PC-3 (cell line): ENCODE results near the gene KCTD15. TPM values are rescaled to one million over a fixed set of nuclear protein-coding genes. Genes with fewer than 3 reads are reported as not detected.

ENCODE experiments used
- ATAC-seq: fragments of 200-7000 bp; cut with Tn5 transposase; 2 replicates; pipeline ENCODE4 v1.9.1; 2020; ENCODE audit warnings: mild to moderate bottlenecking, moderate library complexity
- BruUV-seq: library from RNA; stranded (reverse); fragments of 400-500 nt; replicated peaks from 2 replicates; lab custom pipeline; 2021; lab: Mats Ljungman, UMichigan
- CTCF ChIA-PET: fragments of 300-600 bp; sonication (Branson Sonifier 250); formaldehyde crosslinking; loops from one replicate; lab custom pipeline; 2022; ENCODE audit warnings: antibody characterized with exemption; lab: Charles Lee
- POLR2A ChIA-PET: fragments of 300-600 bp; sonication (Branson Sonifier 250); formaldehyde crosslinking; loops from one replicate; lab custom pipeline; 2022; ENCODE audit warnings: antibody characterized with exemption; ENCODE audit not compliant: unreplicated experiment; lab: Charles Lee
- DNase-seq: peaks from one replicate; pipeline ENCODE4 v3.0.0-alpha.2; 2015
- H2AFZ ChIP-seq: fragments of 300-600 bp; sonication (generic); 2 replicates; pipeline ENCODE4 v1.6.0; 2016; ENCODE audit warnings: antibody characterized with exemption, low read length
- H3F3A ChIP-seq: fragments of 300-600 bp; sonication (generic); one replicate; pipeline ENCODE4 v1.6.0; 2017; ENCODE audit warnings: antibody characterized with exemption, low read length, control low read depth, mild to moderate bottlenecking; ENCODE audit not compliant: unreplicated experiment
- H3K27ac ChIP-seq: fragments of 300-600 bp; sonication (generic); 2 replicates; pipeline ENCODE4 v1.5.1; 2016; ENCODE audit warnings: mild to moderate bottlenecking, low read length
- H3K27me3 ChIP-seq: fragments of 300-600 bp; sonication (generic); 2 replicates; pipeline ENCODE4 v1.6.1; 2016; ENCODE audit warnings: low read length, mixed read lengths
- H3K36me3 ChIP-seq: fragments of 300-600 bp; sonication (generic); 2 replicates; pipeline ENCODE4 v1.6.1; 2016; ENCODE audit warnings: low read depth, mixed run types, low read length, mixed read lengths
- H3K4me1 ChIP-seq: fragments of 300-600 bp; sonication (generic); 2 replicates; pipeline ENCODE4 v1.5.1; 2016; ENCODE audit warnings: low read length; ENCODE audit not compliant: insufficient read depth
- H3K4me2 ChIP-seq: fragments of 300-600 bp; sonication (generic); 2 replicates; pipeline ENCODE4 v1.6.0; 2016; ENCODE audit warnings: low read length
- H3K4me3 ChIP-seq: fragments of 300-600 bp; sonication (generic); 2 replicates; pipeline ENCODE4 v1.5.1; 2016; ENCODE audit warnings: mild to moderate bottlenecking, low read length, mixed read lengths
- H3K79me2 ChIP-seq: fragments of 300-600 bp; sonication (generic); 2 replicates; pipeline ENCODE4 v1.6.1; 2017; ENCODE audit warnings: low read length, mixed read lengths
- H3K9ac ChIP-seq: fragments of 300-600 bp; sonication (generic); 2 replicates; pipeline ENCODE4 v1.6.0; 2016; ENCODE audit warnings: mild to moderate bottlenecking, low read length
- H3K9me2 ChIP-seq: fragments of 300-600 bp; sonication (generic); replicated peaks from 2 replicates; pipeline ENCODE4 v1.6.1; 2016; ENCODE audit warnings: mixed run types, low read length, mixed read lengths
- H3K9me3 ChIP-seq: fragments of 300-600 bp; sonication (generic); 2 replicates; pipeline ENCODE4 v1.6.1; 2016; ENCODE audit warnings: low read length, mixed read lengths
- H4K20me1 ChIP-seq: fragments of 300-600 bp; sonication (generic); 2 replicates; pipeline ENCODE4 v1.6.1; 2016; ENCODE audit warnings: low read length, mixed read lengths
- CTCF ChIP-seq: fragments of 300-600 bp; sonication (generic); conservative IDR thresholded peaks from 2 replicates; pipeline ENCODE4 v1.5.1; 2017; ENCODE audit warnings: antibody characterized with exemption, low read depth, mild to moderate bottlenecking, low read length
- EZH2 ChIP-seq: fragments of 300-600 bp; sonication (generic); IDR thresholded peaks from one replicate; pipeline ENCODE4 v1.6.1; 2017; ENCODE audit warnings: antibody characterized with exemption, mild to moderate bottlenecking, low read length; ENCODE audit not compliant: unreplicated experiment
- EZH2phosphoT487 ChIP-seq: fragments of 300-600 bp; sonication (generic); IDR thresholded peaks from 2 replicates; pipeline ENCODE4 v1.6.1; 2018; ENCODE audit warnings: mild to moderate bottlenecking, antibody characterized with exemption, low read length, borderline replicate concordance
- intact Hi-C: fragments of 100-400 bp; cut with micrococcal nuclease; formaldehyde crosslinking; loops from 2 replicates; pipeline ENCODE4 v1.9.0; 2023
- total RNA-seq: library from RNA; depleted of rRNA; stranded (reverse); fragments of >200 nt; gene quantifications from 2 replicates; pipeline ENCODE4 v1.2.3, GENCODE V29; 2014

Gene KCTD15
- total RNA-seq, 1 experiment from 2014 or later, result 58.2 TPM

GRCh38 chr19:33813391-33814101 is 16.9 kb downstream of the KCTD15 start:
- POLR2A ChIA-PET, result no interaction called here
- Histone ChIP-seq H3K27me3 (no peaks in the 10 kb centered on the region), H3K79me2 (no peaks in the 10 kb centered on the region), H3K4me1 (peaks cover 4% of the 10 kb centered on the region; the same call in 1 of the 2 replicates), H3K9me3 (no peaks in the 10 kb centered on the region), H3K9me2 (no peaks in the 10 kb centered on the region), H2AFZ (no peak overlapping the region), H3K4me3 (no peak overlapping the region), H3K4me2 (no peak overlapping the region), H3K27ac (no peak overlapping the region), H3K9ac (no peak overlapping the region), H4K20me1 (no peaks in the 10 kb centered on the region), H3F3A (no peaks in the 10 kb centered on the region), H3K36me3 (no peaks in the 10 kb centered on the region; the same call in 1 of the 2 replicates)
- no TSS peak for BruUV-seq
- DNase-seq (no peak), ATAC-seq (no peak)
- no peak for TF ChIP-seq EZH2phosphoT487
- TF ChIP-seq CTCF, result no peak
- no peak for TF ChIP-seq EZH2
- intact Hi-C loops, result no loop called here
- CTCF ChIA-PET, result no interaction called here

DNA sequence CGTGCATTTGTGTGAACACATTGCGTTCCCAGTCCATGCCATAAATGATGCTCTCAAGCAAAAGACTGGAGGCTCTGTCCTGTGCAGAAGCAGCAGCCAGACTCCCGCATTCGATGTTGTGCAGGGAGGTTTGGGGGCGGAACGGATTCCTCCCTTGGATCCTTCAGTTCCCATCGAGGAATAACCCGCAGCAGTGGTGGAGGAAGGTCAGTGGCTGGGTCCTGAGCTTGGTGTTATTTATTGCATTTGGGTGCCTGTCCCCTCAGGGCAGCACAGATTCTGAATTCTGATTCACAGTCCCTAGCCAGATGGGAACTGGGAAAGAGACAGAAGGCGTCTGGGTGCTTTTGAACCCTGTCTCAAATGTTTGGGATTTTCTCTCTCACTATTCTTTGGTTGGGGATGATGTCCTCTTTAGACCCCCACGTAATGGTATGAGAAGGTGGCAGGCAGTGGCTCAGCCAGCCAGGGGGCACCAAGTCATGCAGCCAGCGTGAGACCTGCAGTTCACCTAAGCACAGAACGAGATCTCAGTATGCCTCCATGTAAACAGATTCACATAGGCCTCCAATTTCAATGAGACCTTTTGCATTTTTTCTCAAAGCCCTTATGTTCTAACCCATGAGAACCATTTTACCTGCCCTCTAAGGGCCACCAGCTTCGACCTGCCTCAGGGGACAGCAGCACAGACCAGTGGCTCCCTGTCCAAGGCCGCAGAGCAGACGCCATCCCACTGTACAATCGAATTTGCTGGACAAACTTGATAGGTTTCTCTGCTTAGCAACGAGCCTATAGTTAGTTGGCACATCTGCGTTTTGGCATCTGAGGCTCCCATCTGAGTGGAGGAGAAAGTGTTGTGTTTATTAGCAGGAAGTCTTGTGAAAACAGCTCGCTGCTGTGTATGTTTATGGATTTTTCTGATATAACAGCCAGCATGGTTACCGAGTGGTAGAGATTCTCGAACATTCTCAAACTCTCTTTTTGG is 17.8 kb downstream of the KCTD15 start:
- DNase-seq, result no peak
- TF ChIP-seq EZH2 (no peak), EZH2phosphoT487 (no peak), CTCF (no peak)

More for the DNA sequence above, 17.8 kb downstream of the KCTD15 start:
- intact Hi-C loops, result no loop called here
- Histone ChIP-seq H3K9me2 (no peaks in the 10 kb centered on the region), H3K27ac (no peak overlapping the region), H2AFZ (no peak overlapping the region), H4K20me1 (no peaks in the 10 kb centered on the region), H3K27me3 (no peaks in the 10 kb centered on the region), H3K4me3 (no peak overlapping the region), H3K9me3 (no peaks in the 10 kb centered on the region), H3K4me1 (peaks cover 8% of the 10 kb centered on the region), H3K9ac (no peak overlapping the region), H3F3A (no peaks in the 10 kb centered on the region), H3K36me3 (no peaks in the 10 kb centered on the region; the same call in 1 of the 2 replicates), H3K79me2 (no peaks in the 10 kb centered on the region), H3K4me2 (no peak overlapping the region)
- BruUV-seq, result no TSS peak
- CTCF ChIA-PET, result no interaction called here
- no peak for ATAC-seq
- POLR2A ChIA-PET, result no interaction called here
